H1 (cell line): Measurements from ENCODE around the gene HIVEP3. TPM values are rescaled to one million over a fixed set of nuclear protein-coding genes. Genes with fewer than 3 reads are reported as not detected.

Source experiments
- CTCF ChIA-PET: fragments of 300-600 bp; sonication (Branson Sonifier 250); formaldehyde crosslinking; loops from one replicate; lab custom pipeline; 2021; ENCODE audit not compliant: partially characterized antibody; lab: Charles Lee
- POLR2A ChIA-PET: fragments of 300-600 bp; sonication (Branson Sonifier 250); formaldehyde crosslinking; loops from one replicate; lab custom pipeline; 2021; ENCODE audit warnings: inconsistent platforms; ENCODE audit not compliant: partially characterized antibody; lab: Charles Lee
- DNase-seq, 2 experiments: peaks; one replicate each; pipeline versions ENCODE4 v3.0.0 to v3.0.0-alpha.2; 2010 to 2022; ENCODE audit warnings: low spot score in 2 of 2, low read depth in 1 of 2, mixed read lengths in 1 of 2
- FAIRE-seq: peaks from 2 replicates; lab custom pipeline; 2011; peaks lifted over from hg19 to GRCh38; lab: Jason Lieb, UNC
- H2AFZ ChIP-seq: 2 replicates; pipeline ENCODE4 v1.8.1; 2012; ENCODE audit warnings: low read length, inconsistent platforms
- H2AK5ac ChIP-seq: 2 replicates; pipeline ENCODE4 v1.6.1; 2013; ENCODE audit warnings: low read depth, low read length
- H2BK120ac ChIP-seq: replicated peaks from 2 replicates; pipeline ENCODE3; 2013; ENCODE audit warnings: low read depth, low read length, inconsistent platforms
- H2BK12ac ChIP-seq: 2 replicates; pipeline ENCODE4 v1.6.1; 2013; ENCODE audit warnings: low read depth, low read length
- H2BK15ac ChIP-seq: 2 replicates; pipeline ENCODE4 v1.6.1; 2013; ENCODE audit warnings: low read length
- H2BK20ac ChIP-seq: 2 replicates; pipeline ENCODE4 v1.6.1; 2013; ENCODE audit warnings: low read length
- H2BK5ac ChIP-seq: 2 replicates; pipeline ENCODE4 v1.6.1; 2013; ENCODE audit warnings: low read depth, low read length
- H3K14ac ChIP-seq: 2 replicates; pipeline ENCODE4 v1.6.1; 2013; ENCODE audit warnings: inconsistent platforms; ENCODE audit not compliant: insufficient read length
- H3K18ac ChIP-seq: 2 replicates; pipeline ENCODE4 v1.6.1; 2013; ENCODE audit warnings: low read length; ENCODE audit errors: extremely low read depth
- H3K23ac ChIP-seq: 2 replicates; pipeline ENCODE4 v1.6.1; 2013; ENCODE audit warnings: inconsistent platforms; ENCODE audit not compliant: insufficient read length
- H3K23me2 ChIP-seq: 2 replicates; pipeline ENCODE4 v1.6.1; 2013; ENCODE audit warnings: low read depth, low read length
- H3K27ac ChIP-seq: 2 replicates; pipeline ENCODE4 v1.6.1; 2011; ENCODE audit warnings: low read depth, low read length, inconsistent platforms
- H3K27me3 ChIP-seq, 4 experiments: replicated peaks in 1 of 4; 1 replicate in 1 of 4; 2 replicates in 3 of 4; pipeline versions ENCODE4 v1.6.1 to v1.8.1; 2011 to 2013; ENCODE audit warnings: low read length in 3 of 4, mild to moderate bottlenecking in 3 of 4, inconsistent platforms in 2 of 4, mixed read lengths in 2 of 4, moderate library complexity in 1 of 4; ENCODE audit not compliant: control insufficient read depth in 3 of 4, insufficient read depth in 3 of 4; ENCODE audit errors: extremely low read depth in 1 of 4
- H3K36me3 ChIP-seq, 4 experiments: 2 replicates each; pipeline versions ENCODE4 v1.6.1 to v1.8.1; 2011 to 2013; ENCODE audit warnings: mild to moderate bottlenecking in 4 of 4, low read length in 3 of 4, moderate library complexity in 2 of 4, control low read depth in 1 of 4, inconsistent platforms in 1 of 4; ENCODE audit not compliant: insufficient read depth in 4 of 4, control insufficient read depth in 2 of 4
- H3K4ac ChIP-seq: replicated peaks from 2 replicates; pipeline ENCODE3; 2013; ENCODE audit warnings: low read length, low read depth, mixed read lengths, inconsistent platforms; ENCODE audit not compliant: insufficient read length
- H3K4me1 ChIP-seq, 4 experiments: replicated peaks in 1 of 4; 1 replicate in 1 of 4; 2 replicates in 3 of 4; pipeline versions ENCODE4 v1.6.1 to v1.8.1; 2011 to 2013; ENCODE audit warnings: low read length in 3 of 4, inconsistent platforms in 2 of 4, mixed read lengths in 1 of 4; ENCODE audit not compliant: insufficient read depth in 4 of 4, control insufficient read depth in 3 of 4
- H3K4me2 ChIP-seq, 2 experiments: 2 replicates each; pipeline versions ENCODE4 v1.6.1 to v1.8.1; 2011 to 2013; ENCODE audit warnings: low read depth in 2 of 2, low read length in 2 of 2, control low read depth in 1 of 2, inconsistent platforms in 1 of 2, mild to moderate bottlenecking in 1 of 2; ENCODE audit not compliant: insufficient read depth in 1 of 2
- H3K4me3 ChIP-seq, 4 experiments: fragments of 200-600, 300-600 bp in 1 of 4; sonication (generic), shearing (Covaris generic), sonication (Bioruptor Twin) in 1 of 4; 2 replicates each; pipeline versions ENCODE4 v1.5.1 to v1.8.1; 2011 to 2016; ENCODE audit warnings: low read length in 4 of 4, low read depth in 3 of 4, control low read depth in 2 of 4, inconsistent platforms in 2 of 4, mild to moderate bottlenecking in 2 of 4, mixed read lengths in 1 of 4, moderate library complexity in 1 of 4; ENCODE audit not compliant: insufficient read depth in 2 of 4; ENCODE audit errors: extremely low read depth in 1 of 4
- H3K56ac ChIP-seq: replicated peaks from 2 replicates; pipeline ENCODE3; 2013; ENCODE audit warnings: low read depth, mild to moderate bottlenecking, mixed read lengths, low read length, inconsistent platforms; ENCODE audit not compliant: insufficient read length
- H3K79me1 ChIP-seq: 2 replicates; pipeline ENCODE4 v1.6.1; 2013; ENCODE audit warnings: low read depth, low read length, control low read depth
- H3K79me2 ChIP-seq, 2 experiments: 2 replicates each; pipeline versions ENCODE4 v1.6.1 to v1.8.1; 2012 to 2013; ENCODE audit warnings: low read length in 2 of 2, mild to moderate bottlenecking in 2 of 2, inconsistent platforms in 1 of 2; ENCODE audit not compliant: insufficient read depth in 2 of 2, control insufficient read depth in 1 of 2
- H3K9ac ChIP-seq, 4 experiments: replicated peaks in 1 of 4; 1 replicate in 1 of 4; 2 replicates in 3 of 4; pipeline versions ENCODE4 v1.6.1 to v1.8.1; 2011 to 2013; ENCODE audit warnings: low read depth in 3 of 4, low read length in 3 of 4, control low read depth in 2 of 4, mild to moderate bottlenecking in 2 of 4, moderate library complexity in 2 of 4, inconsistent platforms in 1 of 4; ENCODE audit errors: extremely low read depth in 1 of 4
- H3K9me3 ChIP-seq, 2 experiments: 2 replicates each; pipeline versions ENCODE4 v1.6.1 to v1.8.1; 2012 to 2013; ENCODE audit warnings: mild to moderate bottlenecking in 2 of 2, moderate library complexity in 2 of 2, control low read depth in 1 of 2, inconsistent platforms in 1 of 2, low read depth in 1 of 2, low read length in 1 of 2, mixed read lengths in 1 of 2; ENCODE audit not compliant: insufficient read depth in 2 of 2
- H4K20me1 ChIP-seq, 2 experiments: replicated peaks in 1 of 2; 2 replicates each; pipeline versions ENCODE3 to v1.8.1; 2011 to 2013; ENCODE audit warnings: inconsistent platforms in 2 of 2, low read length in 2 of 2, mild to moderate bottlenecking in 1 of 2; ENCODE audit not compliant: insufficient read depth in 2 of 2, control insufficient read depth in 1 of 2
- H4K5ac ChIP-seq: 2 replicates; pipeline ENCODE4 v1.6.1; 2013; ENCODE audit warnings: low read length, low read depth, mixed read lengths, inconsistent platforms; ENCODE audit not compliant: insufficient read length
- H4K8ac ChIP-seq: 2 replicates; pipeline ENCODE4 v1.8.0; 2013; ENCODE audit warnings: mild to moderate bottlenecking, moderate library complexity, low read length, inconsistent platforms; ENCODE audit not compliant: insufficient read depth; ENCODE audit errors: extremely low read depth
- H4K91ac ChIP-seq: replicated peaks from 2 replicates; pipeline ENCODE3; 2013; ENCODE audit warnings: low read length, mixed read lengths, inconsistent platforms; ENCODE audit not compliant: insufficient read length
- BRCA1 ChIP-seq: IDR thresholded peaks from 2 replicates; pipeline ENCODE4 v1.6.1; 2012; ENCODE audit warnings: low read depth, low read length, improper control_type of control experiment
- CHD2 ChIP-seq: IDR thresholded peaks from 2 replicates; pipeline ENCODE4 v1.6.1; 2012; ENCODE audit warnings: low read length, improper control_type of control experiment
- GABPA ChIP-seq: IDR thresholded peaks from 2 replicates; pipeline ENCODE4 v1.6.1; 2011; ENCODE audit warnings: mild to moderate bottlenecking, low read length, moderate library complexity, borderline replicate concordance; ENCODE audit not compliant: insufficient read depth
- KDM1A ChIP-seq: fragments of 200-600, 300-600 bp; sonication (generic); IDR thresholded peaks from 2 replicates; pipeline ENCODE4 v1.7.1; 2016; ENCODE audit warnings: mild to moderate bottlenecking, low read length, borderline replicate concordance
- POLR2A ChIP-seq, 2 experiments: IDR thresholded peaks; 1 replicate in 1 of 2; 2 replicates in 1 of 2; pipeline ENCODE4 v1.6.1; 2011; ENCODE audit warnings: low read depth in 2 of 2, low read length in 2 of 2, mild to moderate bottlenecking in 2 of 2; ENCODE audit errors: control extremely low read depth in 1 of 2
- RBBP5 ChIP-seq: IDR thresholded peaks from 2 replicates; pipeline ENCODE4 v1.7.1; 2012; ENCODE audit warnings: low read depth, mild to moderate bottlenecking, inconsistent platforms, low read length, moderate library complexity, borderline replicate concordance
- RFX5 ChIP-seq: IDR thresholded peaks from 2 replicates; pipeline ENCODE4 v1.6.1; 2011; ENCODE audit warnings: low read depth, low read length, improper control_type of control experiment, borderline replicate concordance
- SAP30 ChIP-seq: fragments of 300-600 bp; sonication (generic); IDR thresholded peaks from 2 replicates; pipeline ENCODE4 v1.7.1; 2012; ENCODE audit warnings: low read length, moderate library complexity, mild to moderate bottlenecking, inconsistent platforms; ENCODE audit not compliant: insufficient read depth, insufficient replicate concordance
- SIX5 ChIP-seq: IDR thresholded peaks from 2 replicates; pipeline ENCODE4 v1.6.1; 2011; ENCODE audit warnings: mild to moderate bottlenecking, low read depth, low read length
- WGBS, 2 experiments: shearing (Covaris generic) in 1 of 2; methylation state at CpG; one replicate each; pipeline versions ENCODE4 v1.1.6 to v1.1.7; 2013 to 2015; ENCODE audit warnings: low lambda C conversion rate in 2 of 2, mixed read lengths in 2 of 2, inconsistent platforms in 1 of 2, low coverage in 1 of 2, missing lambda C conversion rate in 1 of 2; ENCODE audit not compliant: insufficient replicate concordance in 2 of 2, insufficient coverage in 1 of 2, insufficient read length in 1 of 2; ENCODE audit errors: extremely low coverage in 1 of 2, missing lambda C conversion rate in 1 of 2; 5-methylcytosine and 5-hydroxymethylcytosine counted together
- polyA plus RNA-seq, 7 experiments: library from polyadenylated mRNA; depleted of rRNA in 3 of 7; stranded (reverse) in 5 of 7; unstranded in 2 of 7; fragments of >200 nt in 5 of 7; fragments of 200-250 nt in 2 of 7; gene quantifications; 1 replicate in 5 of 7; 2 replicates in 1 of 7; 4 replicates in 1 of 7; pipeline versions ENCODE4 v1.2.1 to v1.2.3, GENCODE V29; 2011 to 2013; ENCODE audit warnings: missing spikeins in 2 of 7, mixed read lengths in 2 of 7
- total RNA-seq: library from RNA; stranded (reverse); fragmentation: NEBNext Ultra II Directional; extraction: Animal tissue kit (Norgen Biotek cat#: 25700); gene quantifications from 2 replicates; pipeline ENCODE4 v1.2.1, GENCODE V29; 2021
- TF ChIP-seq, protein P1 (sequence below): IDR thresholded peaks from 2 replicates; pipeline ENCODE4 v1.6.1; 2011; ENCODE audit warnings: low read depth, mild to moderate bottlenecking, low read length; ENCODE audit not compliant: insufficient read depth
- TF ChIP-seq, protein P2 (sequence below): IDR thresholded peaks from 2 replicates; pipeline ENCODE4 v1.6.1; 2012; ENCODE audit warnings: inconsistent platforms

HIVEP3 gene
- total and polyA plus RNA-seq, 2 of the 8 experiments (the other 6 are each of a cell fraction or from before 2014, with no cell fraction given) = 0.24 to 0.69 TPM

DNA sequence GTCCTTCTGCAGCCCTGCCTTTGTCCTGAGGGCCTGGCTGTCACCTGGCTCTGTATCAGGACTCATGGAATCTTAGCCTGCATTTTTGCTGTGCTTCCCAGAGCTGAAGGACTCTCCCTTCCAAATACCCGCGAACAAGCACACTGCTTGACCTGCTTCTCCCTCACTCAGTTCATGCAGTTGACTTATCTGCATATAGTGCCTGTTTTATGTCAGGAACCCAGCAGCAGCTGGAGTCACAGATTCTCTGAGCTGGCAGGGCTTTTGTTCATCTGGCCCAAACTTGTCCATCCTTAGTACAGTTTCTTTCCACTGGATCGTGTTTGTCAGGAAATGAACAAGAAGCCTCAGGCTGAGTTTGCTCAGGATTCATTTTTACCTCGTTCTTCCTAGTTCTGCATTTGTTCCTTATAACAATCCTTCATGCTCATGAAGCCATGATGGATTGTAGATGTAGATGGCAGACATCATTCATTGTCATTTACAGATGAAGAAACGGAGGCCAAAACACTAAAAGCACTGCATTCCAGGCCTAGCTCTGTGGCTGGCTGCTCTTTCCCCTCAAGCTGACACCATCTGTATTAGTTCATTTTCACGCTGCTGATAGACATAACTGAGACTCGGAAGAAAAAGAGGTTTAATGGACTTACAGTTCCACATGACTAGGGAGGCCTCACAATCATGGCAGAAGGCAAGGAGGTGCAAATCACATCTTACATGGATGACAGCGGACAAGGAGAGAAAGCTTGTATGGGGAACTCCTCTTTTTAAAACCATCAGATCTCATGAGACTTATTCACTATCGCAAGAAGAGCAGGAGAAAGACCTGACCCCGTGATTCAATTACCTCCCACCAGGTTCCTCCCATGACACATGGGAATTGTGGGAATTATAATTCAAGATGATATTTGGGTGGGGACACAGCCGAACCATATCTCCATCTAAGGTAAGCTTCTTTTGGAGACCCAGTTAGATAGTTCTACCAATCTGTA lies 150.9 kb downstream of the HIVEP3 start:
- Histone ChIP-seq H3K9ac (no peak overlapping the region), H3K36me3 (no peaks in the 10 kb centered on the region), H3K79me1 (no peaks in the 10 kb centered on the region), H4K20me1 (no peaks in the 10 kb centered on the region), H3K79me2 (no peaks in the 10 kb centered on the region), H3K56ac (no peak overlapping the region), H3K4me2 (no peak overlapping the region), H3K14ac (no peak overlapping the region), H2BK120ac (no peak overlapping the region), H2BK15ac (no peak overlapping the region), H3K23ac (no peak overlapping the region), H3K9me3 (no peaks in the 10 kb centered on the region), H3K23me2 (no peaks in the 10 kb centered on the region), H4K8ac (no peak overlapping the region), H2AFZ (0 out of 2 replicates have a peak overlapping the region, but pooled peaks have one; percentile 11), H3K18ac (no peak overlapping the region), H2BK20ac (no peak overlapping the region), H4K5ac (no peak overlapping the region), H3K27me3 (no peaks in the 10 kb centered on the region), H3K4me1 (peaks cover 0 to 2% (median 0%) of the 10 kb centered on the region in 4 experiments; a peak in 1 of 7 replicates), H2BK12ac (no peak overlapping the region), H3K4me3 (no peak overlapping the region), H3K27ac (no peak overlapping the region), H4K91ac (no peak overlapping the region), H2BK5ac (no peak overlapping the region), H3K4ac (no peak overlapping the region), H2AK5ac (no peak overlapping the region)
- ChIA-PET POLR2A (no interaction called here), CTCF (interaction anchor here (0.6 to 1.7 kb wide), 7 partner anchors 31 to 195 kb away, joined by 3 to 7 read pairs (median 4); no protein-coding TSS in a partner anchor)
- DNase-seq = no peak
- FAIRE-seq = no peak
- 70% methylated on average over 11 of the region's 11 CpGs; no CpG with 5 or more reads in 1 of the 2 experiments for WGBS, 2 experiments
- TF ChIP-seq CHD2 (no peak), BRCA1 (no peak), GABPA (no peak), POLR2A (IDR thresholded peaks at IDR 0.05; ENCODE audit: control extremely low read depth in 1 of 2, low read depth in 2 of 2, low read length in 2 of 2) (no peak), RBBP5 (no peak), RFX5 (no peak), KDM1A (no peak), SIX5 (no peak), SAP30 (no peak)
- TF ChIP-seq, protein P1, sequence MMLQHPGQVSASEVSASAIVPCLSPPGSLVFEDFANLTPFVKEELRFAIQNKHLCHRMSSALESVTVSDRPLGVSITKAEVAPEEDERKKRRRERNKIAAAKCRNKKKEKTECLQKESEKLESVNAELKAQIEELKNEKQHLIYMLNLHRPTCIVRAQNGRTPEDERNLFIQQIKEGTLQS = no peak
- TF ChIP-seq, protein P2, sequence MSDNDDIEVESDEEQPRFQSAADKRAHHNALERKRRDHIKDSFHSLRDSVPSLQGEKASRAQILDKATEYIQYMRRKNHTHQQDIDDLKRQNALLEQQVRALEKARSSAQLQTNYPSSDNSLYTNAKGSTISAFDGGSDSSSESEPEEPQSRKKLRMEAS = no peak
